H9 (cell line): ENCODE measurements around the gene KCNH1. TPM values are rescaled to one million over a fixed set of nuclear protein-coding genes. Genes with fewer than 3 reads are reported as not detected.

Source experiments
- DNase-seq: peaks from one replicate; pipeline ENCODE4 v3.0.0-alpha.2; 2017
- H2AFZ ChIP-seq: one replicate; pipeline ENCODE4 v1.6.1; 2013; ENCODE audit warnings: mild to moderate bottlenecking, low read length, control low read depth, moderate library complexity
- H2AK5ac ChIP-seq: 2 replicates; pipeline ENCODE4 v1.6.1; 2013; ENCODE audit warnings: low read length, control low read depth, mixed read lengths; ENCODE audit not compliant: insufficient read length
- H2BK120ac ChIP-seq: one replicate; pipeline ENCODE4 v1.6.1; 2013; ENCODE audit warnings: low read depth, mild to moderate bottlenecking, low read length, control low read depth, inconsistent platforms; ENCODE audit not compliant: poor library complexity, severe bottlenecking
- H2BK12ac ChIP-seq: 2 replicates; pipeline ENCODE4 v1.6.1; 2013; ENCODE audit warnings: low read length, control low read depth, mixed read lengths, low read depth; ENCODE audit not compliant: insufficient read length
- H2BK15ac ChIP-seq: 2 replicates; pipeline ENCODE4 v1.6.1; 2013; ENCODE audit warnings: low read depth, low read length, control low read depth
- H2BK20ac ChIP-seq: one replicate; pipeline ENCODE4 v1.6.1; 2013; ENCODE audit warnings: low read depth, mild to moderate bottlenecking, low read length, control low read depth, inconsistent platforms; ENCODE audit not compliant: poor library complexity, severe bottlenecking
- H2BK5ac ChIP-seq: 2 replicates; pipeline ENCODE4 v1.6.1; 2013; ENCODE audit warnings: low read length, control low read depth, mixed read lengths; ENCODE audit not compliant: insufficient read length
- H3K14ac ChIP-seq: 2 replicates; pipeline ENCODE4 v1.6.1; 2013; ENCODE audit warnings: low read length, control low read depth; ENCODE audit not compliant: insufficient read depth
- H3K18ac ChIP-seq: 2 replicates; pipeline ENCODE4 v1.6.1; 2013; ENCODE audit warnings: low read depth, mild to moderate bottlenecking, mixed read lengths, low read length, control low read depth; ENCODE audit not compliant: insufficient read length
- H3K23ac ChIP-seq: 2 replicates; pipeline ENCODE4 v1.6.1; 2013; ENCODE audit warnings: low read length, control low read depth, mixed read lengths, low read depth; ENCODE audit not compliant: insufficient read length
- H3K23me2 ChIP-seq: 2 replicates; pipeline ENCODE4 v1.6.1; 2013; ENCODE audit warnings: low read depth, mild to moderate bottlenecking, mixed read lengths, low read length, control low read depth; ENCODE audit not compliant: insufficient read length, poor library complexity, severe bottlenecking
- H3K27ac ChIP-seq: 2 replicates; pipeline ENCODE4 v1.5.1; 2013; ENCODE audit warnings: low read length, control low read depth, mixed read lengths, low read depth; ENCODE audit not compliant: insufficient read length
- H3K27me3 ChIP-seq: 2 replicates; pipeline ENCODE4 v1.6.1; 2013; ENCODE audit warnings: low read length, control low read depth, inconsistent platforms; ENCODE audit not compliant: insufficient read depth
- H3K4ac ChIP-seq: 2 replicates; pipeline ENCODE4 v1.6.1; 2013; ENCODE audit warnings: low read depth, mild to moderate bottlenecking, control low read depth, inconsistent platforms, low read length, moderate library complexity
- H3K4me1 ChIP-seq: 2 replicates; pipeline ENCODE4 v1.6.1; 2013; ENCODE audit warnings: low read length, control low read depth, inconsistent platforms; ENCODE audit not compliant: insufficient read depth
- H3K4me2 ChIP-seq: 2 replicates; pipeline ENCODE4 v1.6.1; 2013; ENCODE audit warnings: low read length, control low read depth, mixed read lengths; ENCODE audit not compliant: insufficient read length, insufficient read depth
- H3K56ac ChIP-seq: 2 replicates; pipeline ENCODE4 v1.6.1; 2013; ENCODE audit warnings: low read depth, mild to moderate bottlenecking, mixed read lengths, low read length, control low read depth; ENCODE audit not compliant: insufficient read length
- H3K79me1 ChIP-seq: 2 replicates; pipeline ENCODE4 v1.6.1; 2013; ENCODE audit warnings: low read depth, mild to moderate bottlenecking, moderate library complexity, low read length, control low read depth, inconsistent platforms; ENCODE audit not compliant: insufficient read depth, poor library complexity, severe bottlenecking
- H3K79me2 ChIP-seq: 2 replicates; pipeline ENCODE4 v1.6.1; 2013; ENCODE audit warnings: low read length, control low read depth, inconsistent platforms; ENCODE audit not compliant: insufficient read depth
- H3K9ac ChIP-seq: 2 replicates; pipeline ENCODE4 v1.6.1; 2013; ENCODE audit warnings: low read length, control low read depth, mixed read lengths; ENCODE audit not compliant: insufficient read length; ENCODE audit errors: extremely low read depth
- H3K9me3 ChIP-seq: one replicate; pipeline ENCODE4 v1.6.1; 2013; ENCODE audit warnings: low read depth, low read length, inconsistent platforms; ENCODE audit not compliant: control insufficient read depth
- H3T11ph ChIP-seq: one replicate; pipeline ENCODE4 v1.6.1; 2013; ENCODE audit warnings: mild to moderate bottlenecking, low read length, control low read depth, inconsistent platforms
- H4K20me1 ChIP-seq: one replicate; pipeline ENCODE4 v1.6.1; 2013; ENCODE audit not compliant: control insufficient read depth, insufficient read length, insufficient read depth
- H4K5ac ChIP-seq: 2 replicates; pipeline ENCODE4 v1.6.1; 2013; ENCODE audit warnings: low read depth, mild to moderate bottlenecking, mixed read lengths, low read length, control low read depth; ENCODE audit not compliant: insufficient read length
- H4K8ac ChIP-seq: replicated peaks from 2 replicates; pipeline ENCODE4 v1.6.1; 2013; ENCODE audit warnings: low read length, control low read depth, mixed read lengths, low read depth; ENCODE audit not compliant: insufficient read length
- H4K91ac ChIP-seq: 2 replicates; pipeline ENCODE4 v1.6.1; 2013; ENCODE audit warnings: low read depth, mild to moderate bottlenecking, moderate library complexity, mixed read lengths, low read length, control low read depth; ENCODE audit not compliant: insufficient read length
- H3K27ac Mint-ChIP-seq, 3 experiments: 2 replicates in 2 of 3; 3 replicates in 1 of 3; pipeline ENCODE4 v1.8.0; 2020 to 2021; ENCODE audit warnings: mixed read lengths in 3 of 3, mild to moderate bottlenecking in 1 of 3, moderate library complexity in 1 of 3
- H3K27me3 Mint-ChIP-seq: 2 replicates; pipeline ENCODE4 v1.8.0; 2021; ENCODE audit warnings: low read depth, mild to moderate bottlenecking, moderate library complexity, mixed read lengths
- H3K36me3 Mint-ChIP-seq, 3 experiments: 2 replicates in 2 of 3; 3 replicates in 1 of 3; pipeline ENCODE4 v1.8.0; 2020 to 2021; ENCODE audit warnings: low read depth in 3 of 3, mixed read lengths in 3 of 3; ENCODE audit not compliant: insufficient read depth in 1 of 3
- H3K4me1 Mint-ChIP-seq, 2 experiments: 2 replicates each; pipeline ENCODE4 v1.8.0; 2020; ENCODE audit warnings: mixed read lengths in 2 of 2
- H3K4me3 Mint-ChIP-seq, 2 experiments: 2 replicates in 1 of 2; 3 replicates in 1 of 2; pipeline ENCODE4 v1.8.0; 2020 to 2021; ENCODE audit warnings: mild to moderate bottlenecking in 2 of 2, mixed read lengths in 2 of 2, moderate library complexity in 1 of 2
- H3K9me3 Mint-ChIP-seq, 2 experiments: 2 replicates in 1 of 2; 3 replicates in 1 of 2; pipeline ENCODE4 v1.8.0; 2020; ENCODE audit warnings: mild to moderate bottlenecking in 2 of 2, mixed read lengths in 2 of 2, moderate library complexity in 1 of 2
- WGBS: extraction: QIAGEN DNeasy Blood & Tissue Kit; methylation state at CpG from one replicate; pipeline ENCODE4 v1.1.7; 2013; ENCODE audit warnings: missing lambda C conversion rate, low lambda C conversion rate, mixed read lengths; ENCODE audit not compliant: insufficient read length; ENCODE audit errors: extremely low coverage; 5-methylcytosine and 5-hydroxymethylcytosine counted together
- total RNA-seq: library from RNA; stranded (reverse); gene quantifications from 2 replicates; pipeline ENCODE4 v1.2.1, GENCODE V29; 2021
- TF ChIP-seq, protein P1 (sequence below): fragments of 200-600 bp; sonication (generic); conservative IDR thresholded peaks from 3 replicates; pipeline ENCODE4 v1.8.0; 2021; ENCODE audit warnings: antibody characterized with exemption, mild to moderate bottlenecking

KCNH1 gene
- total RNA-seq, 1 experiment from 2014 or later, result 0.11 TPM

DNA sequence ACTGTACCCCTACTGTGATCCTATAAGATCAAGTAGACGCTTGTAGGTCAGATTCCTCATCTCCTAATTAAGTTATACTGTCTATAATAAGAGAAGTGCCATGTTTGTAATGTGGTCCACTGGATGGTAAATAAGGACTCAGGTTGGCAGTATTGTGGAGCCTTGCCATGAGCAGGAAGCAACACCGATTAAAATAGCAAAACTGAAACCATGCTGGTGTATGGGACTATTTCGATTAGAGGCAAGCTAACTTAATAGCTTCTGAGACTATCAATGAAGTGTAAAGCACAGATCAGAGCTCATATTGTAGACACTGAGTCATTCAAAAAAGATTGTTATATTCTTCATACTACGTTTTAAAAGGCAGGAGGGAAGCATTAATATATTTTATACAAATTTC is 456.4 kb downstream of the KCNH1 start:
- DNase-seq, result no peak
- Mint-ChIP-seq H3K9me3 (no peaks in the 10 kb centered on the region), H3K4me1 (no peaks in the 10 kb centered on the region), H3K36me3 (no peaks in the 10 kb centered on the region), H3K4me3 (no peak overlapping the region), H3K27me3 (no peaks in the 10 kb centered on the region; the same call in 1 of the 2 replicates), H3K27ac (no peak overlapping the region)
- Histone ChIP-seq H2BK5ac (no peak overlapping the region), H4K91ac (no peak overlapping the region), H3T11ph (no peak overlapping the region), H3K14ac (no peak overlapping the region), H3K9me3 (no peaks in the 10 kb centered on the region), H3K9ac (no peak overlapping the region), H3K23me2 (no peaks in the 10 kb centered on the region), H3K27ac (no peak overlapping the region), H4K5ac (no peak overlapping the region), H2AK5ac (no peak overlapping the region), H4K20me1 (no peaks in the 10 kb centered on the region), H2BK12ac (no peak overlapping the region), H3K27me3 (no peaks in the 10 kb centered on the region), H2BK15ac (no peak overlapping the region), H3K18ac (no peak overlapping the region), H3K4me1 (no peaks in the 10 kb centered on the region), H2AFZ (no peak overlapping the region), H3K23ac (no peak overlapping the region), H3K79me1 (no peaks in the 10 kb centered on the region), H3K4ac (no peak overlapping the region), H3K56ac (no peak overlapping the region), H3K4me2 (no peak overlapping the region), H4K8ac (no peak overlapping the region), H3K79me2 (no peaks in the 10 kb centered on the region), H2BK20ac (no peak overlapping the region), H2BK120ac (no peak overlapping the region)
- no CpG with 5 or more reads among the region's 4 CpGs for WGBS
- TF ChIP-seq, protein P1, sequence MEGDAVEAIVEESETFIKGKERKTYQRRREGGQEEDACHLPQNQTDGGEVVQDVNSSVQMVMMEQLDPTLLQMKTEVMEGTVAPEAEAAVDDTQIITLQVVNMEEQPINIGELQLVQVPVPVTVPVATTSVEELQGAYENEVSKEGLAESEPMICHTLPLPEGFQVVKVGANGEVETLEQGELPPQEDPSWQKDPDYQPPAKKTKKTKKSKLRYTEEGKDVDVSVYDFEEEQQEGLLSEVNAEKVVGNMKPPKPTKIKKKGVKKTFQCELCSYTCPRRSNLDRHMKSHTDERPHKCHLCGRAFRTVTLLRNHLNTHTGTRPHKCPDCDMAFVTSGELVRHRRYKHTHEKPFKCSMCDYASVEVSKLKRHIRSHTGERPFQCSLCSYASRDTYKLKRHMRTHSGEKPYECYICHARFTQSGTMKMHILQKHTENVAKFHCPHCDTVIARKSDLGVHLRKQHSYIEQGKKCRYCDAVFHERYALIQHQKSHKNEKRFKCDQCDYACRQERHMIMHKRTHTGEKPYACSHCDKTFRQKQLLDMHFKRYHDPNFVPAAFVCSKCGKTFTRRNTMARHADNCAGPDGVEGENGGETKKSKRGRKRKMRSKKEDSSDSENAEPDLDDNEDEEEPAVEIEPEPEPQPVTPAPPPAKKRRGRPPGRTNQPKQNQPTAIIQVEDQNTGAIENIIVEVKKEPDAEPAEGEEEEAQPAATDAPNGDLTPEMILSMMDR, result no peak
